Measurements from ENCODE around the gene HSH2D.
A peak's percentile ranks its signal among the peaks of the same experiment; 100 is the strongest.
"Not testable (repeated sequence)": the region's sequence is repeated elsewhere in the genome, so short reads cannot be mapped to it uniquely, and the experiment has no call there.

HSH2D gene

GRCh38 chr19:16143399-16144215, at the start of gene HSH2D:
HSH2D (plus strand) TSS chr19:16143685; CDS start chr19:16148751, 5,066 bp downstream.
- DNase-seq, result peak; percentile 72

GRCh38 chr19:16094360-16095070, 49.0 kb upstream of the HSH2D start:
- DNase-seq, result no peak

- no peak for DNase-seq
Measured at GRCh38 chr19:16095071-16095571, 48.4 kb upstream of the HSH2D start.

GRCh38 chr19:16096280-16096855, 47.1 kb upstream of the HSH2D start:
- no peak for DNase-seq

GRCh38 chr19:16098416-16098768, 45.1 kb upstream of the HSH2D start:
- DNase-seq, result no peak

- no peak for DNase-seq
Measured at GRCh38 chr19:16098821-16099220, 44.7 kb upstream of the HSH2D start.

- DNase-seq, result not testable (repeated sequence)
Measured at GRCh38 chr19:16099314-16099965, 44.0 kb upstream of the HSH2D start.

- no peak for DNase-seq
Measured at GRCh38 chr19:16100524-16100923, 43.0 kb upstream of the HSH2D start.

- DNase-seq, result no peak
Measured at GRCh38 chr19:16104722-16105121, 38.8 kb upstream of the HSH2D start.

GRCh38 chr19:16106121-16106520, 37.4 kb upstream of the HSH2D start:
- DNase-seq, result no peak

GRCh38 chr19:16111160-16111908, 32.2 kb upstream of the HSH2D start, which contains the start of gene RAB8A:
RAB8A (plus strand) TSS chr19:16111889; CDS start chr19:16111902, 13 bp downstream.
- DNase-seq, result peak; percentile 98

- DNase-seq, result no peak
Measured at GRCh38 chr19:16111909-16112752, 31.4 kb upstream of the HSH2D start.

- DNase-seq, result no peak
Measured at GRCh38 chr19:16112778-16113177, 30.7 kb upstream of the HSH2D start.

GRCh38 chr19:16113727-16114126, 29.8 kb upstream of the HSH2D start:
- no peak for DNase-seq

- DNase-seq, result no peak
Measured at GRCh38 chr19:16115301-16116039, 28.0 kb upstream of the HSH2D start.

- no peak for DNase-seq
Measured at GRCh38 chr19:16116067-16116466, 27.4 kb upstream of the HSH2D start.

- DNase-seq, result no peak
Measured at GRCh38 chr19:16117594-16118033, 25.9 kb upstream of the HSH2D start.

- peak; percentile 26 for DNase-seq
Measured at GRCh38 chr19:16118489-16119033, 24.9 kb upstream of the HSH2D start.

GRCh38 chr19:16119075-16119857, 24.2 kb upstream of the HSH2D start:
- not testable (repeated sequence) for DNase-seq
